K562 (cell line): ENCODE data around the gene BLOC1S4. TPM values are rescaled to one million over a fixed set of nuclear protein-coding genes. Genes with fewer than 3 reads are reported as not detected.

Experiments
- ATAC-seq: fragments of 200-7000 bp; cut with Tn5 transposase; 3 replicates; pipeline ENCODE4 v1.9.1; 2020; ENCODE audit warnings: moderate library complexity
- BruUV-seq: library from RNA; stranded (reverse); fragments of 400-500 nt; replicated peaks from 2 replicates; lab custom pipeline; 2021; lab: Mats Ljungman, UMichigan
- CTCF ChIA-PET: fragments of 300-600 bp; formaldehyde crosslinking; extraction: SDS; loops from one replicate; lab custom pipeline; 2021; ENCODE audit warnings: low intra/inter-chr PET ratio; lab: Yijun Ruan, JAX
- POLR2A ChIA-PET: fragments of 300-600, 350-650 bp; sonication (Branson Sonifier 250); formaldehyde crosslinking; extraction: SDS; loops from one replicate; lab custom pipeline; 2021; ENCODE audit warnings: antibody characterized with exemption, inconsistent platforms; lab: Yijun Ruan, JAX
- DNase-seq, 4 experiments: peaks; one replicate each; pipeline versions ENCODE4 v3.0.0 to v3.0.0-alpha.2; 2011 to 2018; ENCODE audit warnings: low spot score in 3 of 4, mixed read lengths in 3 of 4; ENCODE audit errors: extremely low read depth in 1 of 4
- FAIRE-seq: peaks from 2 replicates; lab custom pipeline; 2011; peaks lifted over from hg19 to GRCh38; lab: Jason Lieb, UNC
- H2AFZ ChIP-seq: 2 replicates; pipeline ENCODE4 v1.6.0; 2011; ENCODE audit warnings: low read depth, low read length, control low read depth, inconsistent platforms
- H3K27ac ChIP-seq: fragments of 200-600 bp; 3 replicates; pipeline ENCODE4 v1.8.0; 2011; ENCODE audit warnings: low read depth, mild to moderate bottlenecking, control low read depth, inconsistent platforms, low read length, moderate library complexity, mixed read lengths; ENCODE audit errors: extremely low read depth
- H3K27me3 ChIP-seq, 2 experiments: fragments of 300-600 bp in 1 of 2; 2 replicates in 1 of 2; 3 replicates in 1 of 2; pipeline versions ENCODE4 v1.6.0 to v1.8.0; 2011; ENCODE audit warnings: inconsistent platforms in 2 of 2, low read length in 2 of 2, mild to moderate bottlenecking in 1 of 2, mixed read lengths in 1 of 2, moderate library complexity in 1 of 2; ENCODE audit not compliant: control insufficient read depth in 2 of 2, insufficient read depth in 2 of 2
- H3K36me3 ChIP-seq: fragments of 300-600 bp; 3 replicates; pipeline ENCODE4 v1.8.0; 2011; ENCODE audit warnings: mild to moderate bottlenecking, low read length, inconsistent platforms; ENCODE audit not compliant: control insufficient read depth, insufficient read depth
- H3K4me1 ChIP-seq, 2 experiments: fragments of 200-600 bp in 1 of 2; replicated peaks in 1 of 2; 2 replicates in 1 of 2; 3 replicates in 1 of 2; pipeline versions ENCODE4 v1.5.1 to v1.8.0; 2011; ENCODE audit warnings: inconsistent platforms in 2 of 2, low read length in 2 of 2, mild to moderate bottlenecking in 1 of 2, mixed read lengths in 1 of 2, moderate library complexity in 1 of 2; ENCODE audit not compliant: control insufficient read depth in 2 of 2, insufficient read depth in 2 of 2
- H3K4me2 ChIP-seq: 2 replicates; pipeline ENCODE4 v1.6.1; 2011; ENCODE audit warnings: low read length, control low read depth, inconsistent platforms, mixed read lengths; ENCODE audit not compliant: insufficient read depth
- H3K4me3 ChIP-seq: fragments of 200-600 bp; sonication (generic), shearing (Covaris generic); 2 replicates; pipeline ENCODE4 v1.5.1; 2016; ENCODE audit warnings: control low read depth, inconsistent platforms
- H3K79me2 ChIP-seq: fragments of 200-600 bp; 3 replicates; pipeline ENCODE4 v1.8.0; 2011; ENCODE audit warnings: low read length, inconsistent platforms; ENCODE audit not compliant: control insufficient read depth, insufficient read depth
- H3K9ac ChIP-seq, 2 experiments: 2 replicates each; pipeline versions ENCODE4 v1.6.0 to v1.6.1; 2011; ENCODE audit warnings: low read depth in 2 of 2, low read length in 2 of 2, control low read depth in 1 of 2, inconsistent platforms in 1 of 2, mild to moderate bottlenecking in 1 of 2, mixed read lengths in 1 of 2; ENCODE audit not compliant: insufficient read depth in 1 of 2
- H3K9me1 ChIP-seq: one replicate; pipeline ENCODE4 v1.6.0; 2011; ENCODE audit warnings: inconsistent platforms, mild to moderate bottlenecking, low read length, moderate library complexity; ENCODE audit not compliant: control insufficient read depth, insufficient read depth
- H3K9me3 ChIP-seq: replicated peaks from 2 replicates; pipeline ENCODE4 v1.5.1; 2011; ENCODE audit warnings: low read depth, low read length, inconsistent platforms; ENCODE audit not compliant: control insufficient read depth, insufficient read depth
- H4K20me1 ChIP-seq: replicated peaks from 2 replicates; pipeline ENCODE4 v1.6.1; 2011; ENCODE audit warnings: low read length, inconsistent platforms, mixed read lengths; ENCODE audit not compliant: control insufficient read depth, insufficient read depth
- DPF2 ChIP-seq: fragments of 450-650 bp; IDR thresholded peaks from 2 replicates; pipeline ENCODE4 v1.6.1; 2016
- ELF4 ChIP-seq: fragments of 450-650 bp; formaldehyde crosslinking; IDR thresholded peaks from 2 replicates; pipeline ENCODE4 v1.4.0; 2022; ENCODE audit warnings: missing genetic modification characterization
- EP400 ChIP-seq: fragments of 450-650 bp; IDR thresholded peaks from 2 replicates; pipeline ENCODE4 v1.6.1; 2017; ENCODE audit warnings: antibody characterized with exemption, mild to moderate bottlenecking, moderate library complexity
- FOXP4 ChIP-seq: sonication (generic); formaldehyde crosslinking; IDR thresholded peaks from 2 replicates; pipeline ENCODE4 v1.8.0; 2022; ENCODE audit warnings: mild to moderate bottlenecking, missing genetic modification reagents, borderline replicate concordance
- GATAD2A ChIP-seq: fragments of 450-650 bp; IDR thresholded peaks from 2 replicates; pipeline ENCODE4 v1.6.1; 2017
- KAT2B ChIP-seq: IDR thresholded peaks from one replicate; pipeline ENCODE4 v1.6.1; 2012; ENCODE audit warnings: low read depth, mild to moderate bottlenecking, control low read depth, inconsistent platforms, low read length, moderate library complexity
- NCOA1 ChIP-seq: fragments of 450-650 bp; IDR thresholded peaks from 2 replicates; pipeline ENCODE4 v1.6.1; 2016; ENCODE audit warnings: low read depth
- NFATC3 ChIP-seq: fragments of 450-650 bp; IDR thresholded peaks from 2 replicates; pipeline ENCODE4 v1.6.1; 2017; ENCODE audit warnings: mild to moderate bottlenecking
- NONO ChIP-seq, 2 experiments: fragments of 200-400 bp in 1 of 2; fragments of 450-650 bp in 1 of 2; formaldehyde crosslinking in 1 of 2; IDR thresholded peaks; 2 replicates each; pipeline ENCODE4 v1.6.1; 2017; ENCODE audit warnings: low read depth in 2 of 2, mild to moderate bottlenecking in 2 of 2, moderate library complexity in 2 of 2, low read length in 1 of 2
- PHF20 ChIP-seq: fragments of 450-650 bp; IDR thresholded peaks from 2 replicates; pipeline ENCODE4 v1.6.1; 2018; ENCODE audit not compliant: partially characterized antibody
- RFX1 ChIP-seq: fragments of 450-650 bp; IDR thresholded peaks from 2 replicates; pipeline ENCODE4 v1.6.1; 2016; ENCODE audit warnings: mild to moderate bottlenecking, moderate library complexity
- SPI1 ChIP-seq: IDR thresholded peaks from 2 replicates; pipeline ENCODE4 v1.6.1; 2011; ENCODE audit warnings: low read depth, low read length, control low read depth, borderline replicate concordance
- TCF3 ChIP-seq: sonication (generic); formaldehyde crosslinking; IDR thresholded peaks from 2 replicates; pipeline ENCODE4 v1.4.0; 2020; ENCODE audit warnings: mild to moderate bottlenecking, missing genetic modification reagents
- ZNF253 ChIP-seq: fragments of 250-450 bp; sonication (Bioruptor Pico); conservative IDR thresholded peaks from 2 replicates; pipeline ENCODE4 v1.6.1; 2021; ENCODE audit warnings: mild to moderate bottlenecking
- ZNF282 ChIP-seq: sonication (generic); formaldehyde crosslinking; IDR thresholded peaks from 2 replicates; pipeline ENCODE4 v1.8.1; 2023; ENCODE audit warnings: missing genetic modification reagents
- ZZZ3 ChIP-seq: fragments of 450-650 bp; IDR thresholded peaks from 2 replicates; pipeline ENCODE4 v1.6.1; 2016; ENCODE audit warnings: antibody characterized with exemption, mild to moderate bottlenecking, moderate library complexity
- WGBS: fragments of 100-300 bp; shearing (Covaris generic); methylation state at CpG from one replicate; pipeline ENCODE4 v1.1.6; 2016; ENCODE audit warnings: low coverage, mixed read lengths; ENCODE audit not compliant: insufficient coverage; ENCODE audit errors: missing lambda C conversion rate; 5-methylcytosine and 5-hydroxymethylcytosine counted together
- in situ Hi-C: fragments of 300-500 bp; cut with MboI; formaldehyde crosslinking; loops from 4 replicates; pipeline ENCODE4 v1.15.0; 2018; ENCODE audit warnings: inconsistent platforms, mixed read lengths
- intact Hi-C: fragments of 100-400 bp; cut with micrococcal nuclease; formaldehyde crosslinking; loops from 2 replicates; pipeline ENCODE4 v1.14.2; 2022
- polyA plus RNA-seq, 8 experiments: library from polyadenylated mRNA; depleted of rRNA in 4 of 8; stranded (reverse) in 5 of 8; unstranded in 3 of 8; fragments of >200 nt; fragmentation: Nextera tagmentation in 2 of 8; fragmentation: Illumina TruSeq in 1 of 8; extraction: Ambion mirVana in 2 of 8; extraction: Trizol in 1 of 8; gene quantifications; 2 replicates each; pipeline versions ENCODE4 v1.2.1 to v1.2.3, GENCODE V29; 2011 to 2014; ENCODE audit warnings: inconsistent platforms in 1 of 8, missing spikeins in 1 of 8
- total RNA-seq, 7 experiments: library from RNA; depleted of rRNA in 6 of 7; stranded (reverse); fragments of >200 nt in 6 of 7; fragmentation: Illumina TruSeq in 2 of 7; extraction: Trizol in 2 of 7; gene quantifications; 2 replicates each; pipeline versions ENCODE4 v1.2.1 to v1.2.3, GENCODE V29; 2011 to 2021; ENCODE audit warnings: low replicate concordance in 1 of 7
- TF ChIP-seq, protein P1 (sequence below): sonication (generic); formaldehyde crosslinking; IDR thresholded peaks from 2 replicates; pipeline ENCODE4 v1.8.1; 2022; ENCODE audit warnings: missing genetic modification reagents
- TF ChIP-seq, protein P2 (sequence below), 2 experiments: fragments of 450-650 bp; conservative IDR thresholded peaks; 2 replicates each; pipeline ENCODE4 v1.6.1; 2017; ENCODE audit warnings: mild to moderate bottlenecking in 2 of 2, moderate library complexity in 2 of 2
- TF ChIP-seq, protein P3 (sequence below), 2 experiments: fragments of 250-450 bp in 1 of 2; fragments of 450-650 bp in 1 of 2; sonication (Bioruptor Pico) in 1 of 2; IDR thresholded peaks; 2 replicates each; pipeline versions ENCODE4 v1.6.1 to v1.8.0; 2016 to 2021; ENCODE audit warnings: mild to moderate bottlenecking in 2 of 2, moderate library complexity in 2 of 2, missing compliant biosample characterization in 1 of 2, missing genetic modification characterization in 1 of 2

BLOC1S4 gene
- total and polyA plus RNA-seq, 9 of the 15 experiments (the other 6 are each of a cell fraction or from before 2014, with no cell fraction given): 3.1 to 31.6 (median 11.2) TPM

DNA sequence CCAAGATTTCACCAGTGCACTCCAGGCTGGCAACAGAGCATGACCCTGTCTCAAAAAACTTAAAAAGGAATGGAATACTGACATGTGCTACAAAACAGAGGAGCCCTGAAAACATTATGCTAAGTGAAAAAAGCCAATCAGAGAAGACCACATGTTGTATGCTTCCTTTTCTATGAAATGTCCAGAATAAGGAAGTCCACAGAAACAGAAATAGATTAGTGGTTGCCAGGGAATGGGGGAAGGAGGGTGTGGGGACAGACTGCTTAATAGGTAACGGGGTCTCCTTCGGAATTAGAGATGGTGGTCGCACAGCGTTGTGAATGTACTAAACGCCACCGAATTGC is 36.5 kb downstream of the BLOC1S4 start:
- Histone ChIP-seq H3K4me3 (no peak overlapping the region), H3K9me1 (no peaks in the 10 kb centered on the region), H3K9me3 (no peaks in the 10 kb centered on the region), H4K20me1 (no peaks in the 10 kb centered on the region), H3K27ac (peak overlapping the region; percentile 80), H3K27me3 (no peaks in the 10 kb centered on the region), H3K4me1 (peaks cover 54 to 62% of the 10 kb centered on the region in 2 experiments), H3K79me2 (no peaks in the 10 kb centered on the region), H3K4me2 (peak overlapping the region; percentile 71; the same call in 1 of the 2 replicates), H3K36me3 (no peaks in the 10 kb centered on the region), H3K9ac (peak overlapping the region; percentile 43 to 57; a peak in 3 of 4 replicates), H2AFZ (peak overlapping the region; percentile 94)
- no peak for ATAC-seq
- intact Hi-C loops: loop anchor here (2.0 kb wide), 1 partner anchor 22 kb away; no protein-coding TSS in a partner anchor
- FAIRE-seq: peak; percentile 77
- DNase-seq: peak in 1 of 4 experiments; percentile 36
- BruUV-seq: no TSS peak
- 56% methylated on average over 6 of the region's 6 CpGs for WGBS
- CTCF ChIA-PET: no interaction called here
- in situ Hi-C loops: no loop called here
- POLR2A ChIA-PET: interaction anchor here (0.6 kb wide), 1 partner anchor 26 kb away, joined by 3 read pairs; no protein-coding TSS in a partner anchor
- no peak for TF ChIP-seq KAT2B
- peak; percentile 21; the same call in 1 of the 2 replicates for TF ChIP-seq NCOA1
- TF ChIP-seq, protein P1, sequence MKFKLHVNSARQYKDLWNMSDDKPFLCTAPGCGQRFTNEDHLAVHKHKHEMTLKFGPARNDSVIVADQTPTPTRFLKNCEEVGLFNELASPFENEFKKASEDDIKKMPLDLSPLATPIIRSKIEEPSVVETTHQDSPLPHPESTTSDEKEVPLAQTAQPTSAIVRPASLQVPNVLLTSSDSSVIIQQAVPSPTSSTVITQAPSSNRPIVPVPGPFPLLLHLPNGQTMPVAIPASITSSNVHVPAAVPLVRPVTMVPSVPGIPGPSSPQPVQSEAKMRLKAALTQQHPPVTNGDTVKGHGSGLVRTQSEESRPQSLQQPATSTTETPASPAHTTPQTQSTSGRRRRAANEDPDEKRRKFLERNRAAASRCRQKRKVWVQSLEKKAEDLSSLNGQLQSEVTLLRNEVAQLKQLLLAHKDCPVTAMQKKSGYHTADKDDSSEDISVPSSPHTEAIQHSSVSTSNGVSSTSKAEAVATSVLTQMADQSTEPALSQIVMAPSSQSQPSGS (CRISPR knock-in tag): no peak
- TF ChIP-seq SPI1: peak; percentile 93
- 0 out of 2 replicates have a peak, but pooled peaks have one; percentile 23 for TF ChIP-seq NFATC3
- peak; percentile 38; the same call in 1 of the 2 replicates for TF ChIP-seq EP400
- 0 out of 2 replicates have a peak, but pooled peaks have one; percentile 31 for TF ChIP-seq ELF4 (CRISPR knock-in tag)
- peak; percentile 10 for TF ChIP-seq PHF20
- peak; percentile 57; the same call in 1 of the 2 replicates for TF ChIP-seq GATAD2A
- peak; percentile 52 for TF ChIP-seq RFX1
- no peak for TF ChIP-seq FOXP4 (CRISPR knock-in tag)
- no peak for TF ChIP-seq TCF3 (CRISPR knock-in tag)
- no peak for TF ChIP-seq ZZZ3
- no peak for TF ChIP-seq ZNF253
- no peak for TF ChIP-seq ZNF282 (CRISPR knock-in tag)
- no peak for TF ChIP-seq DPF2
- TF ChIP-seq NONO (IDR thresholded peaks at IDR 0.05; ENCODE audit: low read depth in 2 of 2, low read length in 1 of 2): no peak
- TF ChIP-seq, protein P2, sequence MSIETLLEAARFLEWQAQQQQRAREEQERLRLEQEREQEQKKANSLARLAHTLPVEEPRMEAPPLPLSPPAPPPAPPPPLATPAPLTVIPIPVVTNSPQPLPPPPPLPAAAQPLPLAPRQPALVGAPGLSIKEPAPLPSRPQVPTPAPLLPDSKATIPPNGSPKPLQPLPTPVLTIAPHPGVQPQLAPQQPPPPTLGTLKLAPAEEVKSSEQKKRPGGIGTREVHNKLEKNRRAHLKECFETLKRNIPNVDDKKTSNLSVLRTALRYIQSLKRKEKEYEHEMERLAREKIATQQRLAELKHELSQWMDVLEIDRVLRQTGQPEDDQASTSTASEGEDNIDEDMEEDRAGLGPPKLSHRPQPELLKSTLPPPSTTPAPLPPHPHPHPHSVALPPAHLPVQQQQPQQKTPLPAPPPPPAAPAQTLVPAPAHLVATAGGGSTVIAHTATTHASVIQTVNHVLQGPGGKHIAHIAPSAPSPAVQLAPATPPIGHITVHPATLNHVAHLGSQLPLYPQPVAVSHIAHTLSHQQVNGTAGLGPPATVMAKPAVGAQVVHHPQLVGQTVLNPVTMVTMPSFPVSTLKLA (conservative IDR thresholded peaks at IDR 0.05): 0 out of 4 replicates have a peak, but pooled peaks of 1 of the 2 experiments have one; percentile 21
- TF ChIP-seq, protein P3, sequence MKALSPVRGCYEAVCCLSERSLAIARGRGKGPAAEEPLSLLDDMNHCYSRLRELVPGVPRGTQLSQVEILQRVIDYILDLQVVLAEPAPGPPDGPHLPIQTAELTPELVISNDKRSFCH (CRISPR knock-in tag; IDR thresholded peaks at IDR 0.05): no peak
- TF ChIP-seq, protein P3 (tag; IDR thresholded peaks at IDR 0.05): 0 out of 2 replicates have a peak, but pooled peaks have one; percentile 18
